Stimulated activated CD4-positive, alpha-beta T cell treated with anti-CD3 and anti-CD28 coated beads, Interleukin-12 subunit alpha, Interleukin-12 subunit beta, amount 100 ng/mL, for 24 hours (primary cell): ENCODE data around the gene CENPF.
"Not testable (repeated sequence)": the region's sequence is repeated elsewhere in the genome, so short reads cannot be mapped to it uniquely, and the experiment has no call there.

Experiments used
- DNase-seq, 2 experiments: peaks; one replicate each; pipeline ENCODE4 v3.0.0-alpha.2; 2020; ENCODE audit warnings: low read depth in 2 of 2

Gene CENPF

GRCh38 chr1:214583113-214583512 is 19.9 kb upstream of the CENPF start:
- no peak for DNase-seq

- DNase-seq, result no peak
Observed at GRCh38 chr1:214583824-214584554, 19.0 kb upstream of the CENPF start.

- DNase-seq, result no peak
Observed at GRCh38 chr1:214584805-214585766, 17.9 kb upstream of the CENPF start.

- no peak for DNase-seq
Observed at GRCh38 chr1:214586621-214587020, 16.4 kb upstream of the CENPF start.

- DNase-seq, result no peak
Observed at GRCh38 chr1:214587165-214587564, 15.8 kb upstream of the CENPF start.

GRCh38 chr1:214588963-214589597 is 13.9 kb upstream of the CENPF start:
- no peak for DNase-seq

GRCh38 chr1:214590696-214591095 is 12.3 kb upstream of the CENPF start:
- DNase-seq, result no peak

GRCh38 chr1:214591918-214592317 is 11.1 kb upstream of the CENPF start:
- DNase-seq, result not testable (repeated sequence)

- DNase-seq, result no peak
Observed at GRCh38 chr1:214593158-214593557, 9.8 kb upstream of the CENPF start.

GRCh38 chr1:214603819-214604252 is 841 bp downstream of the CENPF start:
- no peak for DNase-seq

GRCh38 chr1:214604523-214604922 is 1.5 kb downstream of the CENPF start:
- DNase-seq, result no peak

- not testable (repeated sequence) for DNase-seq
Observed at GRCh38 chr1:214605484-214605883, 2.5 kb downstream of the CENPF start.

- DNase-seq, result not testable (repeated sequence)
Observed at GRCh38 chr1:214605933-214606925, 3.2 kb downstream of the CENPF start.

GRCh38 chr1:214607492-214608215 is 4.7 kb downstream of the CENPF start:
- DNase-seq, result not testable (repeated sequence)

- DNase-seq, result not testable (repeated sequence)
Observed at GRCh38 chr1:214608216-214608783, 5.3 kb downstream of the CENPF start.

GRCh38 chr1:214608817-214609216 is 5.8 kb downstream of the CENPF start:
- not testable (repeated sequence) for DNase-seq

GRCh38 chr1:214609692-214610091 is 6.7 kb downstream of the CENPF start:
- no peak for DNase-seq

- DNase-seq, result not testable (repeated sequence)
Observed at GRCh38 chr1:214610136-214610535, 7.1 kb downstream of the CENPF start.

- DNase-seq, result no peak
Observed at GRCh38 chr1:214615109-214615508, 12.1 kb downstream of the CENPF start.

GRCh38 chr1:214615871-214616270 is 12.9 kb downstream of the CENPF start:
- DNase-seq, result no peak
